HepG2 (cell line): ENCODE measurements around the gene HEMK1. TPM values are rescaled to one million over a fixed set of nuclear protein-coding genes. Genes with fewer than 3 reads are reported as not detected.
A peak's percentile ranks its signal among the peaks of the same experiment; 100 is the strongest.

Experiments
- NFE2L1 ChIP-seq: sonication (generic); formaldehyde crosslinking; IDR thresholded peaks from 2 replicates; pipeline ENCODE4 v1.4.0; 2020; ENCODE audit warnings: missing genetic modification reagents, mild to moderate bottlenecking, borderline replicate concordance
- RXRA ChIP-seq: sonication (generic); formaldehyde crosslinking; IDR thresholded peaks from 2 replicates; pipeline ENCODE4 v1.5.1; 2020; ENCODE audit warnings: missing genetic modification reagents
- ZNF180 ChIP-seq: sonication (generic); formaldehyde crosslinking; IDR thresholded peaks from 2 replicates; pipeline ENCODE4 v1.4.0; 2020; ENCODE audit warnings: low read depth, missing genetic modification reagents, borderline replicate concordance
- ZNF451 ChIP-seq: sonication (generic); formaldehyde crosslinking; IDR thresholded peaks from 2 replicates; pipeline ENCODE4 v1.5.0; 2020; ENCODE audit warnings: mild to moderate bottlenecking, missing genetic modification reagents
- polyA plus RNA-seq, 8 experiments: library from polyadenylated mRNA; depleted of rRNA in 3 of 8; stranded (reverse) in 7 of 8; unstranded in 1 of 8; fragments of >200 nt; fragmentation: Illumina TruSeq in 4 of 8; extraction: Trizol in 4 of 8; gene quantifications; 2 replicates each; pipeline versions ENCODE4 v1.2.1 to v1.2.3, GENCODE V29; 2011 to 2016; ENCODE audit warnings: low read depth in 4 of 8, missing spikeins in 1 of 8, mixed read lengths in 1 of 8; ENCODE audit not compliant: insufficient read depth in 1 of 8
- total RNA-seq, 5 experiments: library from RNA; depleted of rRNA; stranded (reverse); fragments of >200 nt; fragmentation: Illumina TruSeq; extraction: Trizol; gene quantifications; 2 replicates each; pipeline ENCODE4 v1.2.3, GENCODE V29; 2016; ENCODE audit warnings: low read depth in 1 of 5
- TF ChIP-seq, protein P1 (sequence below): sonication (generic); formaldehyde crosslinking; IDR thresholded peaks from 2 replicates; pipeline ENCODE4 v1.4.0; 2020; ENCODE audit warnings: missing genetic modification reagents, borderline replicate concordance
- TF ChIP-seq, protein P2 (sequence below), 2 experiments: fragments of 450-650 bp in 1 of 2; sonication (generic) in 1 of 2; formaldehyde crosslinking in 1 of 2; IDR thresholded peaks; 2 replicates each; pipeline versions ENCODE4 v1.6.1 to v1.8.0; 2016 to 2022; ENCODE audit warnings: antibody characterized with exemption in 1 of 2, mild to moderate bottlenecking in 1 of 2, missing genetic modification reagents in 1 of 2
- TF ChIP-seq, protein P3 (sequence below): sonication (generic); formaldehyde crosslinking; IDR thresholded peaks from 2 replicates; pipeline ENCODE4 v1.8.1; 2022; ENCODE audit warnings: low read depth, mild to moderate bottlenecking, missing genetic modification reagents
- TF ChIP-seq, protein P4 (sequence below): sonication (generic); formaldehyde crosslinking; IDR thresholded peaks from 2 replicates; pipeline ENCODE4 v1.5.1; 2020; ENCODE audit warnings: missing genetic modification reagents, mild to moderate bottlenecking, borderline replicate concordance

HEMK1 gene
- total and polyA plus RNA-seq, 2 of the 13 experiments (the other 11 are each of a cell fraction or from before 2014, with no cell fraction given): 9.8 to 12.6 TPM

DNA sequence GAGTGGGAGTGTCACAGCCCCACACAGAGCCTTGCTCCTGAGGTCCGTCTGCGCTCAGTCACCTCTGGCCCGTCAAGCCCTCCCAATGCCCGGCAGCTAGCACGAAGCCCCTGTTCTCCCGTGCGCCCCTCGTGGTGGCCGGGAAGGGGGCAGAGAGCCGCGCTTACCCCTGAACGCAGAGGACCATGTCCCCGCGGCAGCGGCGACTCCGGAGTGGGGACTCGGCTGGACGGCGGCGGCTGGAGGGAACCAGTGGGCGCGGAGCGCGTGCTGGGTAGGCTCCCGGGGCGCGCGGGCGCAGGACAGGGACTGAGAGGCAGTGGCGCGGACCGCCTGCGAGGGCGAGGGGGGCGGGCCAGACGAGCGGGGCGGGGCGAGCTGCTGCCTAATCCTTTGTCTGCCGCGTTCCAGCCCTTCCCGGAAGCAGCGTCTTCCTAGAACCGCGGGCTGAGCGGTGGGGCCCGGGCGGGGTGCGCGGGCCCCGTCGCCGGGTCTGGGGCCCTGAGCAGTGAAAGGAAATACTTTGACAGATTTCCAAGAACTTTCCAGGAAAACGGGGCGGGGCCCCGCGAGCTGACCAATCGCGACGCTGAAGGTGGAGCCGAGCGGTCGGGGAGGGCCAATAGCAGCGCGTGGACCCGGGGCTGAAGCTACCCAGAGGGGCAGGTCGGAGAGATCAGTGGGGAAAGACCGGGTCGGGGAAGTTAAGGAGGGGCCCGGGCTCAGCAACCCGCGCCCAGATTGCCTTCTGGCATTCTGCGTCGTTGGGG lies 42.3 kb downstream of the HEMK1 start, which contains the start of gene CISH (continued):
- TF ChIP-seq NFE2L1 (CRISPR knock-in tag) (peak; percentile 85; the same call in 1 of the 2 replicates), ZNF451 (CRISPR knock-in tag) (peak; percentile 96), ZNF180 (CRISPR knock-in tag) (no peak), RXRA (CRISPR knock-in tag) (peak; percentile 84; the same call in 1 of the 2 replicates)
- TF ChIP-seq, protein P1, sequence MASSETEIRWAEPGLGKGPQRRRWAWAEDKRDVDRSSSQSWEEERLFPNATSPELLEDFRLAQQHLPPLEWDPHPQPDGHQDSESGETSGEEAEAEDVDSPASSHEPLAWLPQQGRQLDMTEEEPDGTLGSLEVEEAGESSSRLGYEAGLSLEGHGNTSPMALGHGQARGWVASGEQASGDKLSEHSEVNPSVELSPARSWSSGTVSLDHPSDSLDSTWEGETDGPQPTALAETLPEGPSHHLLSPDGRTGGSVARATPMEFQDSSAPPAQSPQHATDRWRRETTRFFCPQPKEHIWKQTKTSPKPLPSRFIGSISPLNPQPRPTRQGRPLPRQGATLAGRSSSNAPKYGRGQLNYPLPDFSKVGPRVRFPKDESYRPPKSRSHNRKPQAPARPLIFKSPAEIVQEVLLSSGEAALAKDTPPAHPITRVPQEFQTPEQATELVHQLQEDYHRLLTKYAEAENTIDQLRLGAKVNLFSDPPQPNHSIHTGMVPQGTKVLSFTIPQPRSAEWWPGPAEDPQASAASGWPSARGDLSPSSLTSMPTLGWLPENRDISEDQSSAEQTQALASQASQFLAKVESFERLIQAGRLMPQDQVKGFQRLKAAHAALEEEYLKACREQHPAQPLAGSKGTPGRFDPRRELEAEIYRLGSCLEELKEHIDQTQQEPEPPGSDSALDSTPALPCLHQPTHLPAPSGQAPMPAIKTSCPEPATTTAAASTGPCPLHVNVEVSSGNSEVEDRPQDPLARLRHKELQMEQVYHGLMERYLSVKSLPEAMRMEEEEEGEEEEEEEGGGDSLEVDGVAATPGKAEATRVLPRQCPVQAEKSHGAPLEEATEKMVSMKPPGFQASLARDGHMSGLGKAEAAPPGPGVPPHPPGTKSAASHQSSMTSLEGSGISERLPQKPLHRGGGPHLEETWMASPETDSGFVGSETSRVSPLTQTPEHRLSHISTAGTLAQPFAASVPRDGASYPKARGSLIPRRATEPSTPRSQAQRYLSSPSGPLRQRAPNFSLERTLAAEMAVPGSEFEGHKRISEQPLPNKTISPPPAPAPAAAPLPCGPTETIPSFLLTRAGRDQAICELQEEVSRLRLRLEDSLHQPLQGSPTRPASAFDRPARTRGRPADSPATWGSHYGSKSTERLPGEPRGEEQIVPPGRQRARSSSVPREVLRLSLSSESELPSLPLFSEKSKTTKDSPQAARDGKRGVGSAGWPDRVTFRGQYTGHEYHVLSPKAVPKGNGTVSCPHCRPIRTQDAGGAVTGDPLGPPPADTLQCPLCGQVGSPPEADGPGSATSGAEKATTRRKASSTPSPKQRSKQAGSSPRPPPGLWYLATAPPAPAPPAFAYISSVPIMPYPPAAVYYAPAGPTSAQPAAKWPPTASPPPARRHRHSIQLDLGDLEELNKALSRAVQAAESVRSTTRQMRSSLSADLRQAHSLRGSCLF: no peak
- TF ChIP-seq, protein P2, sequence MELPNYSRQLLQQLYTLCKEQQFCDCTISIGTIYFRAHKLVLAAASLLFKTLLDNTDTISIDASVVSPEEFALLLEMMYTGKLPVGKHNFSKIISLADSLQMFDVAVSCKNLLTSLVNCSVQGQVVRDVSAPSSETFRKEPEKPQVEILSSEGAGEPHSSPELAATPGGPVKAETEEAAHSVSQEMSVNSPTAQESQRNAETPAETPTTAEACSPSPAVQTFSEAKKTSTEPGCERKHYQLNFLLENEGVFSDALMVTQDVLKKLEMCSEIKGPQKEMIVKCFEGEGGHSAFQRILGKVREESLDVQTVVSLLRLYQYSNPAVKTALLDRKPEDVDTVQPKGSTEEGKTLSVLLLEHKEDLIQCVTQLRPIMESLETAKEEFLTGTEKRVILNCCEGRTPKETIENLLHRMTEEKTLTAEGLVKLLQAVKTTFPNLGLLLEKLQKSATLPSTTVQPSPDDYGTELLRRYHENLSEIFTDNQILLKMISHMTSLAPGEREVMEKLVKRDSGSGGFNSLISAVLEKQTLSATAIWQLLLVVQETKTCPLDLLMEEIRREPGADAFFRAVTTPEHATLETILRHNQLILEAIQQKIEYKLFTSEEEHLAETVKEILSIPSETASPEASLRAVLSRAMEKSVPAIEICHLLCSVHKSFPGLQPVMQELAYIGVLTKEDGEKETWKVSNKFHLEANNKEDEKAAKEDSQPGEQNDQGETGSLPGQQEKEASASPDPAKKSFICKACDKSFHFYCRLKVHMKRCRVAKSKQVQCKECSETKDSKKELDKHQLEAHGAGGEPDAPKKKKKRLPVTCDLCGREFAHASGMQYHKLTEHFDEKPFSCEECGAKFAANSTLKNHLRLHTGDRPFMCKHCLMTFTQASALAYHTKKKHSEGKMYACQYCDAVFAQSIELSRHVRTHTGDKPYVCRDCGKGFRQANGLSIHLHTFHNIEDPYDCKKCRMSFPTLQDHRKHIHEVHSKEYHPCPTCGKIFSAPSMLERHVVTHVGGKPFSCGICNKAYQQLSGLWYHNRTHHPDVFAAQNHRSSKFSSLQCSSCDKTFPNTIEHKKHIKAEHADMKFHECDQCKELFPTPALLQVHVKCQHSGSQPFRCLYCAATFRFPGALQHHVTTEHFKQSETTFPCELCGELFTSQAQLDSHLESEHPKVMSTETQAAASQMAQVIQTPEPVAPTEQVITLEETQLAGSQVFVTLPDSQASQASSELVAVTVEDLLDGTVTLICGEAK (IDR thresholded peaks at IDR 0.05): no peak
- TF ChIP-seq, protein P2 (CRISPR knock-in tag; IDR thresholded peaks at IDR 0.05): peak; percentile 81
- TF ChIP-seq, protein P3, sequence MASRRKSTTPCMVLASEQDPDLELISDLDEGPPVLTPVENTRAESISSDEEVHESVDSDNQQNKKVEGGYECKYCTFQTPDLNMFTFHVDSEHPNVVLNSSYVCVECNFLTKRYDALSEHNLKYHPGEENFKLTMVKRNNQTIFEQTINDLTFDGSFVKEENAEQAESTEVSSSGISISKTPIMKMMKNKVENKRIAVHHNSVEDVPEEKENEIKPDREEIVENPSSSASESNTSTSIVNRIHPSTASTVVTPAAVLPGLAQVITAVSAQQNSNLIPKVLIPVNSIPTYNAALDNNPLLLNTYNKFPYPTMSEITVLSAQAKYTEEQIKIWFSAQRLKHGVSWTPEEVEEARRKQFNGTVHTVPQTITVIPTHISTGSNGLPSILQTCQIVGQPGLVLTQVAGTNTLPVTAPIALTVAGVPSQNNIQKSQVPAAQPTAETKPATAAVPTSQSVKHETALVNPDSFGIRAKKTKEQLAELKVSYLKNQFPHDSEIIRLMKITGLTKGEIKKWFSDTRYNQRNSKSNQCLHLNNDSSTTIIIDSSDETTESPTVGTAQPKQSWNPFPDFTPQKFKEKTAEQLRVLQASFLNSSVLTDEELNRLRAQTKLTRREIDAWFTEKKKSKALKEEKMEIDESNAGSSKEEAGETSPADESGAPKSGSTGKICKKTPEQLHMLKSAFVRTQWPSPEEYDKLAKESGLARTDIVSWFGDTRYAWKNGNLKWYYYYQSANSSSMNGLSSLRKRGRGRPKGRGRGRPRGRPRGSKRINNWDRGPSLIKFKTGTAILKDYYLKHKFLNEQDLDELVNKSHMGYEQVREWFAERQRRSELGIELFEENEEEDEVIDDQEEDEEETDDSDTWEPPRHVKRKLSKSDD (CRISPR knock-in tag): no peak
- TF ChIP-seq, protein P4, sequence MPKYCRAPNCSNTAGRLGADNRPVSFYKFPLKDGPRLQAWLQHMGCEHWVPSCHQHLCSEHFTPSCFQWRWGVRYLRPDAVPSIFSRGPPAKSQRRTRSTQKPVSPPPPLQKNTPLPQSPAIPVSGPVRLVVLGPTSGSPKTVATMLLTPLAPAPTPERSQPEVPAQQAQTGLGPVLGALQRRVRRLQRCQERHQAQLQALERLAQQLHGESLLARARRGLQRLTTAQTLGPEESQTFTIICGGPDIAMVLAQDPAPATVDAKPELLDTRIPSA (CRISPR knock-in tag): 0 out of 2 replicates have a peak, but pooled peaks have one; percentile 15
